Naive B cell (primary cell): ENCODE measurements around the gene KATNB1. TPM values are rescaled to one million over a fixed set of nuclear protein-coding genes. Genes with fewer than 3 reads are reported as not detected.
"Not testable (repeated sequence)": the region's sequence is repeated elsewhere in the genome, so short reads cannot be mapped to it uniquely, and the experiment has no call there.

ENCODE experiments used
- ATAC-seq, 2 donors: fragments of 150-1000 bp; cut with Tn5 transposase; 2 replicates each; pipeline ENCODE4 v1.10.0; 2021; ENCODE audit warnings: low read depth in 2 of 2, mild to moderate bottlenecking in 2 of 2, moderate library complexity in 2 of 2
- DNase-seq: peaks from one replicate; pipeline ENCODE4 v3.0.0; 2022
- H3K27ac Mint-ChIP-seq, 6 donors: one replicate each; pipeline ENCODE4 v1.8.0; 2020 to 2022; ENCODE audit warnings: mild to moderate bottlenecking in 6 of 6, mixed read lengths in 6 of 6, moderate library complexity in 5 of 6, inconsistent platforms in 2 of 6
- H3K27me3 Mint-ChIP-seq, 3 donors: one replicate each; pipeline ENCODE4 v1.8.0; 2021 to 2022; ENCODE audit warnings: mixed read lengths in 3 of 3, mild to moderate bottlenecking in 1 of 3
- H3K36me3 Mint-ChIP-seq, 2 donors: one replicate each; pipeline ENCODE4 v1.8.0; 2020 to 2022; ENCODE audit warnings: mixed read lengths in 2 of 2, inconsistent platforms in 1 of 2, mild to moderate bottlenecking in 1 of 2
- H3K4me1 Mint-ChIP-seq, 3 donors: one replicate each; pipeline ENCODE4 v1.8.0; 2020 to 2022; ENCODE audit warnings: mixed read lengths in 3 of 3, inconsistent platforms in 1 of 3, mild to moderate bottlenecking in 1 of 3, moderate library complexity in 1 of 3
- H3K4me3 Mint-ChIP-seq, 8 donors: one replicate each; pipeline ENCODE4 v1.8.0; 2020 to 2022; ENCODE audit warnings: mild to moderate bottlenecking in 8 of 8, mixed read lengths in 8 of 8, moderate library complexity in 8 of 8, inconsistent platforms in 2 of 8
- H3K9me3 Mint-ChIP-seq, 7 donors: one replicate each; pipeline ENCODE4 v1.8.0; 2020 to 2022; ENCODE audit warnings: mixed read lengths in 7 of 7, mild to moderate bottlenecking in 5 of 7, inconsistent platforms in 2 of 7, moderate library complexity in 1 of 7
- polyA plus RNA-seq, 6 donors: library from polyadenylated mRNA; unstranded; fragments of 300-500 nt; fragmentation: Illumina TruSeq; gene quantifications; one replicate each; pipeline ENCODE4 v1.2.3, GENCODE V29; 2021; ENCODE audit warnings: low read depth in 6 of 6

Gene KATNB1
- polyA plus RNA-seq, 6 donors from 2014 or later = 6.1 to 27.2 (median 10.0) TPM

DNA sequence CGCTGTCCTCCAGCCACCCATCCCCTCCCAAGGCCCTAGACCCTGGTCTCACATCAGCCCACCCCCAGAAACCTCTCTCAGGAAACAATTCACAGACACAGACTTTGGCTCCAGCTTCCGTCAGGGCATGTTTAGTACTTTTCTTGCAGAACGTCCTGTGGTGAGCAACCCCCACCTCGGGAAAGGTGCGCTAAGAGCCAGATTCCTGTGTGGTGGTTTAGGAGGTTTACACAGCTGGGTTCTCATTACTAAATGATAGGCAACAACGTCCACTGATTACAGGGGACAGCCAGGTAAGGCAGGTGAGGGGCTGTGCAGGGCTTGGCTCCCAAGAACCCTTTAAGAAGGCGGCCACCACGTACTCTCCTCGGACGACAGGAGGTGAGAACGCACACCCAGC lies 37.4 kb downstream of the KATNB1 start:
- Mint-ChIP-seq H3K36me3 (no peaks in the 10 kb centered on the region), H3K27me3 (no peaks in the 10 kb centered on the region), H3K4me3 (no peak overlapping the region), H3K27ac (peak overlapping the region in 1 of 6 donors; percentile 38), H3K9me3 (no peaks in the 10 kb centered on the region), H3K4me1 (no peaks in the 10 kb centered on the region)
- no peak for ATAC-seq
- no peak for DNase-seq

- no peak for ATAC-seq
- Mint-ChIP-seq H3K4me1 (no peaks in the 10 kb centered on the region), H3K4me3 (no peak overlapping the region), H3K9me3 (no peaks in the 10 kb centered on the region), H3K27me3 (no peaks in the 10 kb centered on the region), H3K36me3 (no peaks in the 10 kb centered on the region), H3K27ac (no peak overlapping the region)
- no peak for DNase-seq
These were observed 38.2 kb downstream of the KATNB1 start for GRCh38 chr16:57773655-57774295.

- ATAC-seq = no peak
- H3K9me3 Mint-ChIP-seq = no peaks in the 10 kb centered on the region
- no peak overlapping the region for H3K27ac Mint-ChIP-seq
- DNase-seq = no peak
- H3K36me3 Mint-ChIP-seq = no peaks in the 10 kb centered on the region
- no peaks in the 10 kb centered on the region for H3K27me3 Mint-ChIP-seq
- H3K4me3 Mint-ChIP-seq = no peak overlapping the region
- no peaks in the 10 kb centered on the region for H3K4me1 Mint-ChIP-seq
These were observed 39.2 kb downstream of the KATNB1 start for GRCh38 chr16:57774705-57775285.

DNA sequence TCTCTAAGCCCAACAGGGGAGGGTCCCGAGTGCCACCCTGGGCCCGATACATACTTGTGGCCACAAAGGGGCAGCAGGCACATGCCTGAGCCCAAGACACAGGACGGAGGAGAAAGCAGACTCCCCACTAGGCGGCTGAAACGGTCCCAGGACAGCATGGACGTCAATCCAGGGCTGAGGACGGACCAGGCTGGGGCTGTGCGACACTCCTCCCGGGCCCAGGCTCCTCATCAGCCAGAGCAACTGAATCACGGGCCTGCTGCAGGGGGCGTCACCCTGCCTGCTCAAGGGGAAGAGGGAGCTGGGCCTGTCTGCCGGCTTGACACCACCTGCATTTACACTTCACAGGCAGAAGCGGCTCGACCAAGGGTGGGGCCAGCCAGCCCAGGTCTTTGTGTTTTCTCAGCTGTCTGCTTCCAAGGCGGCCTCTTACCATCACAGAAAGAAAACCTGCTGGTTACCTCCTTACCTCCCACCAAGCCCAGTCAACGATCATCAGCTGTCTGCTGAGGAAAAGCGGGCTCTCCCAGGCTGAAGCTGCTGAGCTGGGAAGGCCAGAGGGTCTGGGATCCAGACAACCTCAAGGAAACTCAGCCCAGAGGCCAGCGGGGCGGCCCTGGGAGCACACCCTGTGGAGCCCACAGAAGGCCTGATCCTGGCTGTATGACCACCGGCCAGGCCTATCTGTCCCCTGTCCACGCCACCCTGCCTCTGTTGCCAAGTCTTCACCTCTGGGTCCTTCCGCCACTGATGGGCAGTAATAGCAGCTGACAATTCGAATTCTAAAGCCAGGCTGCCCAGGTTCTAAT lies 40.3 kb downstream of the KATNB1 start:
- H3K27me3 Mint-ChIP-seq = no peaks in the 10 kb centered on the region
- H3K4me3 Mint-ChIP-seq = no peak overlapping the region
- H3K36me3 Mint-ChIP-seq = no peaks in the 10 kb centered on the region
- no peaks in the 10 kb centered on the region for H3K4me1 Mint-ChIP-seq
- DNase-seq (no peak), ATAC-seq (no peak)
- H3K9me3 Mint-ChIP-seq = no peaks in the 10 kb centered on the region
- H3K27ac Mint-ChIP-seq = no peak overlapping the region

- H3K4me1 Mint-ChIP-seq = no peaks in the 10 kb centered on the region
- no peak for ATAC-seq
These were observed 43.1 kb downstream of the KATNB1 start for GRCh38 chr16:57778658-57779057.

DNA sequence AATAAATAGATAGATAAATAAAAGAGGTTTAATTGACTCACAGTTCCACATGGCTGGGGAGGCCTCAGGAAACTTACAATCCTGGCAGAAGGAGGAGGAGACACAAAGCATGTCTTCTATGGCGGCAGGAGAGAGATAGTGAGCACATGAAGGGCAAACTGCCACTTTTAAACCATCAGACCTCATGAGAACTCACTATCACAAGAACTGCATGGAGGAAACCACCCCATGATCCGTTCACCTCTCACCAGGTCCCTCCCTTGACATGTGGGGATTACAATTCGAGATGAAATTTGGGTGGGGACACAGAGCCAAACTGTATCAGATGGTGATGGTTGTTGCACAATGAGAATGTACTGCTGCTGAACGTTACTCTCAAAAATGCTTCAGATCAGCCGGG lies 44.3 kb downstream of the KATNB1 start:
- peak overlapping the region in 1 of 6 donors; percentile 61 for H3K27ac Mint-ChIP-seq
- not testable (repeated sequence) for DNase-seq, H3K4me1 Mint-ChIP-seq, H3K9me3 Mint-ChIP-seq, H3K4me3 Mint-ChIP-seq, H3K27me3 Mint-ChIP-seq, H3K36me3 Mint-ChIP-seq, ATAC-seq

More at GRCh38 chr16:57778658-57779057, 43.1 kb downstream of the KATNB1 start:
- H3K9me3 Mint-ChIP-seq = no peaks in the 10 kb centered on the region
- H3K4me3 Mint-ChIP-seq = no peak overlapping the region
- H3K36me3 Mint-ChIP-seq = no peaks in the 10 kb centered on the region
- no peaks in the 10 kb centered on the region for H3K27me3 Mint-ChIP-seq
- H3K27ac Mint-ChIP-seq = no peak overlapping the region
- no peak for DNase-seq

DNA sequence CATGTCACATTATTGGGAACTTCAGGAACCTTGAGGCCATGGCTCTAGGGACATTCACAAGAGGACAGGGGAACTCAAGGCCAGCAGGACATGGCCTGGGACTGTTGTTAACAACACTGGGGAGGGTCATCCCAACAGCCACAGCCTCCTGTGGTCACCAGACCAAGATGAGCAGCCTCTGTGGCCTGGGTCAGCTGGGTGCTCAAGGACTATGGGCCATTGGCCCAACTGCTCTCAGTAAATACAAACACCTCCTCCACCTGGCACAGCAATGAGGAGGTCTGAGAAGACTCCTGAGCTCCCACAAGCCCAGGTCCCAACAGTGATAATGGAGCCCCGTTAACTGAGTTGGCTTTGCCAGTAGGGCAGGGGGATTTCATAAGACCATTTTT lies 45.8 kb downstream of the KATNB1 start:
- no peak overlapping the region for H3K4me3 Mint-ChIP-seq
- H3K9me3 Mint-ChIP-seq = no peaks in the 10 kb centered on the region
- H3K4me1 Mint-ChIP-seq = no peaks in the 10 kb centered on the region
- H3K27me3 Mint-ChIP-seq = no peaks in the 10 kb centered on the region
- H3K36me3 Mint-ChIP-seq = no peaks in the 10 kb centered on the region
- ATAC-seq = no peak
- DNase-seq = no peak
- no peak overlapping the region for H3K27ac Mint-ChIP-seq

- Mint-ChIP-seq H3K4me3 (no peak overlapping the region), H3K27ac (no peak overlapping the region), H3K36me3 (no peaks in the 10 kb centered on the region), H3K9me3 (no peaks in the 10 kb centered on the region), H3K4me1 (no peaks in the 10 kb centered on the region), H3K27me3 (no peaks in the 10 kb centered on the region)
- ATAC-seq (no peak), DNase-seq (no peak)
These were observed 46.4 kb downstream of the KATNB1 start for GRCh38 chr16:57781741-57782606.

DNA sequence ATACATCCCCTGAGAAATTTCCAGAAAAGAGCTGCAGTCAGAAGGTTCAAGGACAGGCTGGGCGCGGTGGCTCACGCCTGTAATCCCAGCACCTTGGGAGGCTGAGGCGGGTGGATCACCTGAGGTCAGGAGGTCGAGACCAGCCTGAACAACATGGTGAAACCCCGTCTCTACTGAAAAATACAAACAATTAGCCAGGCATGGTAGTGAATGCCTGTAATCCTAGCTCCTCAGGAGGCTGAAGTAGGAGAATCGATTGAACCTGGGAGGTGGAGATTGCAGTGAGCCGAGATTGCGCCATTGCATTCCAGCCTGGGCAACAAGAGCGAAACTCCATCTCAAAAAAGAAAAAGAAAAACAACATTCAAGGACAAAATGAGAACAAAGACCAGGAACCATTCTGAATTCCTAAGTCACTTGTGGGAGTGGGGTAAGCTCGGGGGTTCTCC lies 47.1 kb downstream of the KATNB1 start:
- not testable (repeated sequence) for ATAC-seq, H3K27me3 Mint-ChIP-seq, H3K36me3 Mint-ChIP-seq, H3K9me3 Mint-ChIP-seq, H3K4me3 Mint-ChIP-seq, DNase-seq, H3K4me1 Mint-ChIP-seq
- peak overlapping the region in 1 of 6 donors; percentile 92 for H3K27ac Mint-ChIP-seq

DNA sequence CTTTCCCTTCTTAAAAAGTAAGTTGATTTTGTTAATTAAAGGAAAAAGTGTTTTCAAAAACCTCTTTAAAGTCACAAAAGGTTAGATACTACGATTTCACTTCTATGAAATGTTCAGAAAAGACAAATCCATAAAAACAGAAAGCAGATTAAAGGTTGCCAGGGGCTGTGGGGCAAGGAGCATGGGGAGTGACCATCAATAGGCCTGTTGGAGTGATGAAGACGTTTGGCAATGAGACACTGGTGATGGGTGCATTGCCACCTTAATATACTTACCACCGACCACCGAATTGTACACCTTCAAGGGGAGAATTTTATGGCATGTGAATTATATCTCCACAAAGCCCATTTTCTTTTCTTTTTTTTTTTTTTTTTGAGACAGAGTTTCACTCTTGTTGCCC lies 47.5 kb downstream of the KATNB1 start:
- Mint-ChIP-seq H3K27ac (peak overlapping the region in 1 of 6 donors; percentile 92), H3K9me3 (no peaks in the 10 kb centered on the region), H3K27me3 (no peaks in the 10 kb centered on the region), H3K36me3 (no peaks in the 10 kb centered on the region), H3K4me3 (no peak overlapping the region), H3K4me1 (no peaks in the 10 kb centered on the region)
- no peak for ATAC-seq
- DNase-seq = no peak

- no peaks in the 10 kb centered on the region for H3K36me3 Mint-ChIP-seq
- H3K4me1 Mint-ChIP-seq = no peaks in the 10 kb centered on the region
- H3K27me3 Mint-ChIP-seq = no peaks in the 10 kb centered on the region
- DNase-seq (no peak), ATAC-seq (no peak)
- H3K27ac Mint-ChIP-seq = peak overlapping the region in 1 of 6 donors; percentile 83
- H3K9me3 Mint-ChIP-seq = no peaks in the 10 kb centered on the region
- no peak overlapping the region for H3K4me3 Mint-ChIP-seq
These were observed 48.3 kb downstream of the KATNB1 start for GRCh38 chr16:57783883-57784282.

DNA sequence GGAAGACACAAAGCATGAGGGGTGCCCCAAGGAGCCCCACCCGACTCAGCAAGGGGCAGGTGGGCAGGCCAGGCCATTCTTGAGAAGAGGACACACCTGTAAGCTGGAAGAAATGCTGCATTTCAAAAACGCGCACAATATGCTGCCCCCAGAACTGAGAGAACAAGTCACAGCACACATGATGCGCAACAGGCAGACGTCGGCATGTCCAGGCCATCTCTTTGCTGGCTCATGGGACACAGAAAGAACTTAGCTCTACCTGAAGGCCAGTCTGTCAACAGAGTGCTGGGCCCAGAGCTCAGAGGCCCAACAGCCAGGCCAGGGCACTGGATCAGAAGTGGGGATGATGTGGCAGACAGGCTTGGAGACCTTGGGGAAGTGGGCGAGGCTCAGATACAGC lies 48.8 kb downstream of the KATNB1 start:
- Mint-ChIP-seq H3K9me3 (no peaks in the 10 kb centered on the region), H3K36me3 (no peaks in the 10 kb centered on the region), H3K27me3 (no peaks in the 10 kb centered on the region), H3K4me1 (no peaks in the 10 kb centered on the region), H3K4me3 (no peak overlapping the region), H3K27ac (peak overlapping the region in 1 of 6 donors; percentile 3)
- no peak for ATAC-seq
- no peak for DNase-seq

- Mint-ChIP-seq H3K27me3 (no peaks in the 10 kb centered on the region), H3K4me1 (no peaks in the 10 kb centered on the region), H3K4me3 (no peak overlapping the region), H3K36me3 (no peaks in the 10 kb centered on the region), H3K27ac (no peak overlapping the region), H3K9me3 (no peaks in the 10 kb centered on the region)
- ATAC-seq = no peak
- DNase-seq = no peak
These were observed 49.8 kb downstream of the KATNB1 start for GRCh38 chr16:57785385-57785784.
